T47D (cell line): ENCODE measurements around the gene RPP25L.

Source experiments
- DNase-seq, 2 experiments: peaks; one replicate each; pipeline versions ENCODE4 v3.0.0 to v3.0.0-alpha.2; 2011 to 2012; ENCODE audit warnings: low read depth in 1 of 2, low spot score in 1 of 2
- JUND ChIP-seq: IDR thresholded peaks from 2 replicates; pipeline ENCODE4 v1.6.1; 2012; ENCODE audit warnings: low read depth
- in situ Hi-C: cut with HindIII; loops from 2 replicates; pipeline ENCODE4 v1.10.0; 2016; ENCODE audit warnings: low sequenced_read_pairs, low pct_unique_long_range_greater_than_20kb

RPP25L gene

GRCh38 chr9:34611811-34612787 lies at the start of gene RPP25L:
RPP25L (minus strand) TSS chr9:34612097; CDS start chr9:34611296, 801 bp downstream.
- TF ChIP-seq JUND = no peak; the same call in 1 of the 2 replicates
- in situ Hi-C loops = no loop called here
- peak; percentile 67 to 84 for DNase-seq

- no peak for TF ChIP-seq JUND
- in situ Hi-C loops = no loop called here
Measured at GRCh38 chr9:34659592-34660253, 47.8 kb upstream of the RPP25L start.

GRCh38 chr9:34658461-34658860 lies 46.6 kb upstream of the RPP25L start:
- in situ Hi-C loops = no loop called here
- no peak for DNase-seq
- no peak for TF ChIP-seq JUND

More at GRCh38 chr9:34659592-34660253, 47.8 kb upstream of the RPP25L start:
- DNase-seq = no peak

GRCh38 chr9:34656992-34657391 lies 45.1 kb upstream of the RPP25L start:
- TF ChIP-seq JUND = no peak
- no peak for DNase-seq
- in situ Hi-C loops = no loop called here

- no peak for DNase-seq
- in situ Hi-C loops = no loop called here
- TF ChIP-seq JUND = no peak
Measured at GRCh38 chr9:34655394-34655793, 43.5 kb upstream of the RPP25L start.

GRCh38 chr9:34654323-34655051 lies 42.6 kb upstream of the RPP25L start:
- TF ChIP-seq JUND = no peak
- no peak for DNase-seq
- in situ Hi-C loops = no loop called here

- in situ Hi-C loops = no loop called here
- no peak for TF ChIP-seq JUND
- no peak for DNase-seq
Measured at GRCh38 chr9:34653151-34654072, 41.5 kb upstream of the RPP25L start.

- in situ Hi-C loops = no loop called here
- no peak for DNase-seq
- TF ChIP-seq JUND = no peak
Measured at GRCh38 chr9:34652602-34653000, 40.7 kb upstream of the RPP25L start.

- in situ Hi-C loops = no loop called here
- DNase-seq = peak; percentile 83 to 92
- TF ChIP-seq JUND = no peak
Measured at GRCh38 chr9:34651876-34652601, 40.1 kb upstream of the RPP25L start, which contains the start of gene IL11RA. IL11RA (plus strand) TSS chr9:34652185; CDS start chr9:34655218, 3,033 bp downstream.

- TF ChIP-seq JUND = no peak
- no peak for DNase-seq
- in situ Hi-C loops = no loop called here
Measured at GRCh38 chr9:34651321-34651720, 39.4 kb upstream of the RPP25L start.

GRCh38 chr9:34650816-34651215 lies 38.9 kb upstream of the RPP25L start:
- no peak for DNase-seq
- in situ Hi-C loops = no loop called here
- no peak for TF ChIP-seq JUND
